K562 (cell line): ENCODE measurements around the gene TMEM95. TPM values are rescaled to one million over a fixed set of nuclear protein-coding genes. Genes with fewer than 3 reads are reported as not detected.
A peak's percentile ranks its signal among the peaks of the same experiment; 100 is the strongest.

ENCODE experiments used
- BMI1 ChIP-seq: fragments of 150-350 bp; IDR thresholded peaks from 2 replicates; pipeline ENCODE4 v1.6.1; 2014; ENCODE audit warnings: low read length
- CUX1 ChIP-seq: fragments of 200-800 bp; sonication (Bioruptor generic); IDR thresholded peaks from 2 replicates; pipeline ENCODE4 v1.6.1; 2016; ENCODE audit warnings: missing genetic modification characterization, missing compliant biosample characterization
- CXXC5 ChIP-seq: fragments of 250-450 bp; sonication (Bioruptor Pico); IDR thresholded peaks from 2 replicates; pipeline ENCODE4 v1.8.0; 2022; ENCODE audit warnings: inconsistent platforms, mild to moderate bottlenecking, moderate library complexity
- ETS2 ChIP-seq: IDR thresholded peaks from 2 replicates; pipeline ENCODE4 v1.6.1; 2016; ENCODE audit warnings: borderline replicate concordance, missing genetic modification characterization, mild to moderate bottlenecking, moderate library complexity, missing compliant biosample characterization; ENCODE audit not compliant: poor library complexity, severe bottlenecking
- FUS ChIP-seq: fragments of 200-400 bp; formaldehyde crosslinking; optimal IDR thresholded peaks from 2 replicates; pipeline ENCODE3; 2017; ENCODE audit warnings: low read depth, low read length
- HDGF ChIP-seq: fragments of 450-650 bp; IDR thresholded peaks from 2 replicates; pipeline ENCODE4 v1.6.1; 2016
- HIVEP1 ChIP-seq: fragments of 250-450 bp; sonication (Bioruptor Pico); IDR thresholded peaks from 2 replicates; pipeline ENCODE4 v1.4.0; 2020; ENCODE audit warnings: mild to moderate bottlenecking
- HLTF ChIP-seq: fragments of 450-650 bp; IDR thresholded peaks from 2 replicates; pipeline ENCODE4 v1.6.1; 2016
- KDM4B ChIP-seq, 2 experiments: fragments of 450-650 bp in 1 of 2; sonication (generic) in 1 of 2; IDR thresholded peaks; 2 replicates each; pipeline ENCODE4 v1.6.1; 2016 to 2017; ENCODE audit warnings: borderline replicate concordance in 2 of 2, antibody characterized with exemption in 1 of 2, low read depth in 1 of 2, mild to moderate bottlenecking in 1 of 2
- MYC ChIP-seq, 2 experiments: fragments of 250-450 bp in 1 of 2; sonication (Bioruptor Pico) in 1 of 2; IDR thresholded peaks; 2 replicates each; pipeline versions ENCODE4 v1.5.1 to v1.6.1; 2012 to 2021; ENCODE audit warnings: low read depth in 2 of 2, borderline replicate concordance in 1 of 2, improper control_type of control experiment in 1 of 2, low read length in 1 of 2, mild to moderate bottlenecking in 1 of 2, moderate library complexity in 1 of 2
- NFXL1 ChIP-seq: fragments of 450-650 bp; formaldehyde crosslinking; IDR thresholded peaks from 2 replicates; pipeline ENCODE4 v1.4.0; 2021; ENCODE audit warnings: mild to moderate bottlenecking
- NR2C2 ChIP-seq, 2 experiments: fragments of 200-800 bp in 1 of 2; sonication (Bioruptor generic) in 1 of 2; sonication (generic) in 1 of 2; formaldehyde crosslinking in 1 of 2; IDR thresholded peaks; 2 replicates each; pipeline versions ENCODE4 v1.6.1 to v1.8.0; 2016 to 2022; ENCODE audit warnings: mild to moderate bottlenecking in 1 of 2, missing compliant biosample characterization in 1 of 2, missing genetic modification characterization in 1 of 2, missing genetic modification reagents in 1 of 2
- RBM15 ChIP-seq: fragments of 200-400 bp; formaldehyde crosslinking; IDR thresholded peaks from 2 replicates; pipeline ENCODE4 v1.6.1; 2018; ENCODE audit warnings: mild to moderate bottlenecking, low read length, moderate library complexity; ENCODE audit not compliant: insufficient read depth
- SFPQ ChIP-seq: fragments of 200-400 bp; formaldehyde crosslinking; IDR thresholded peaks from 2 replicates; pipeline ENCODE4 v1.6.1; 2017; ENCODE audit warnings: mild to moderate bottlenecking, low read depth, low read length, moderate library complexity
- SMARCA5 ChIP-seq: fragments of 450-650 bp; IDR thresholded peaks from 2 replicates; pipeline ENCODE4 v1.6.1; 2016
- SMARCE1 ChIP-seq: fragments of 450-650 bp; IDR thresholded peaks from 2 replicates; pipeline ENCODE4 v1.7.1; 2016; ENCODE audit warnings: mild to moderate bottlenecking
- SNRNP70 ChIP-seq: fragments of 200-400 bp; formaldehyde crosslinking; optimal IDR thresholded peaks from 2 replicates; pipeline ENCODE3; 2017; ENCODE audit warnings: low read depth, low read length
- TCF15 ChIP-seq: fragments of 250-450 bp; sonication (Bioruptor Pico); IDR thresholded peaks from 2 replicates; pipeline ENCODE4 v1.8.0; 2022; ENCODE audit warnings: moderate library complexity, mild to moderate bottlenecking, inconsistent platforms
- YBX1 ChIP-seq: fragments of 450-650 bp; IDR thresholded peaks from 2 replicates; pipeline ENCODE4 v1.7.1; 2016; ENCODE audit warnings: mild to moderate bottlenecking
- ZNF133 ChIP-seq: fragments of 250-450 bp; sonication (Bioruptor Pico); IDR thresholded peaks from 2 replicates; pipeline ENCODE4 v1.4.0; 2020; ENCODE audit warnings: mild to moderate bottlenecking
- ZNF79 ChIP-seq: fragments of 250-450 bp; sonication (Bioruptor Pico); IDR thresholded peaks from 2 replicates; pipeline ENCODE4 v1.4.0; 2020; ENCODE audit warnings: low read depth, mild to moderate bottlenecking, moderate library complexity
- polyA plus RNA-seq, 8 experiments: library from polyadenylated mRNA; depleted of rRNA in 4 of 8; stranded (reverse) in 5 of 8; unstranded in 3 of 8; fragments of >200 nt; fragmentation: Nextera tagmentation in 2 of 8; fragmentation: Illumina TruSeq in 1 of 8; extraction: Ambion mirVana in 2 of 8; extraction: Trizol in 1 of 8; gene quantifications; 2 replicates each; pipeline versions ENCODE4 v1.2.1 to v1.2.3, GENCODE V29; 2011 to 2014; ENCODE audit warnings: inconsistent platforms in 1 of 8, missing spikeins in 1 of 8
- total RNA-seq, 7 experiments: library from RNA; depleted of rRNA in 6 of 7; stranded (reverse); fragments of >200 nt in 6 of 7; fragmentation: Illumina TruSeq in 2 of 7; extraction: Trizol in 2 of 7; gene quantifications; 2 replicates each; pipeline versions ENCODE4 v1.2.1 to v1.2.3, GENCODE V29; 2011 to 2021; ENCODE audit warnings: low replicate concordance in 1 of 7

Gene TMEM95
- total and polyA plus RNA-seq, 9 of the 15 experiments (the other 6 are each of a cell fraction or from before 2014, with no cell fraction given), result not detected

GRCh38 chr17:7306911-7307685, 47.9 kb upstream of the TMEM95 start, which contains the start of gene EIF5A (continued):
- no peak for TF ChIP-seq CUX1 (CRISPR knock-in tag)
- no peak for TF ChIP-seq ZNF133 (CRISPR knock-in tag)
- TF ChIP-seq MYC (IDR thresholded peaks at IDR 0.05; ENCODE audit: low read depth, low read length), result no peak; the same call in 1 of the 2 replicates
- no peak for TF ChIP-seq MYC (CRISPR knock-in tag; IDR thresholded peaks at IDR 0.05; ENCODE audit: borderline replicate concordance, low read depth)
- TF ChIP-seq NR2C2 (CRISPR knock-in tag; IDR thresholded peaks at IDR 0.05), result no peak
- peak; percentile 42; the same call in 1 of the 2 replicates for TF ChIP-seq NR2C2 (tag; IDR thresholded peaks at IDR 0.05)
- TF ChIP-seq HDGF, result peak; percentile 72; the same call in 1 of the 2 replicates
- no peak for TF ChIP-seq HLTF
- no peak for TF ChIP-seq HIVEP1 (CRISPR knock-in tag)
- TF ChIP-seq SMARCE1, result no peak
- no peak for TF ChIP-seq TCF15 (CRISPR knock-in tag)
- no peak for TF ChIP-seq YBX1
- TF ChIP-seq RBM15, result no peak
- TF ChIP-seq ETS2, result no peak
- peak; percentile 61 for TF ChIP-seq CXXC5 (CRISPR knock-in tag)
- TF ChIP-seq SNRNP70, result no peak
- TF ChIP-seq BMI1, result no peak
- TF ChIP-seq SMARCA5, result no peak
- TF ChIP-seq NFXL1 (CRISPR knock-in tag), result no peak
- TF ChIP-seq SFPQ, result no peak
- TF ChIP-seq ZNF79 (CRISPR knock-in tag), result no peak
- no peak for TF ChIP-seq FUS
- no peak for TF ChIP-seq KDM4B (IDR thresholded peaks at IDR 0.05; ENCODE audit: borderline replicate concordance in 2 of 2, low read depth in 1 of 2)
